ENCODE results near the gene SLC37A2.

Gene SLC37A2

DNA sequence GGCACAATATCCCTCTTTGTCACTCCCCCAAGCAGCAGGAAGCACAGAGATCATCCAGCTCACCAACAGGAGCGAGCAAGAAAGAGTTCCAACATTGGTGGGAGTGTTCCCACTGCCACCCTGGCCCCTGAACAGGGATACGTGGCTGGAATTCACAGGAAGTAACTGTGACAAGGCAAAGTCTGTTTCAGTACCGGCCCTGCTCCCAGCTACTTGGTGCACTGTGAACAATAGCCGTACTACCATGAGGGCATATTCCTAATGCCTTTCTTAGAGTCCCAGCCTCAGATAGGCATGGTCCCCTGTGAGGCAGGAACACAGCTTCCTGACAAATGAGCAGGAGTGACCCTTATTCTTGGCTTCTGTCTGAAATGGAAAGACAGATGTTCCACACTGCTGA, 1.8 kb upstream of the SLC37A2 start:
- no peak for TF ChIP-seq CTCF (IDR thresholded peaks at IDR 0.05; ENCODE audit: extremely low read depth, insufficient read depth, missing control alignments)
- in situ Hi-C loops (cut with MboI; ENCODE audit: low pct_unique_long_range_greater_than_20kb, low sequenced_read_pairs, unreplicated experiment), result no loop called here
- no peak for DNase-seq (ENCODE audit: low spot score)

GRCh38 chr11:125062218-125062930, 731 bp upstream of the SLC37A2 start:
- TF ChIP-seq CTCF (IDR thresholded peaks at IDR 0.05; ENCODE audit: extremely low read depth, insufficient read depth, missing control alignments), result no peak
- in situ Hi-C loops (cut with MboI; ENCODE audit: low pct_unique_long_range_greater_than_20kb, low sequenced_read_pairs, unreplicated experiment), result no loop called here
- peak; percentile 42 for DNase-seq (ENCODE audit: low spot score)

DNA sequence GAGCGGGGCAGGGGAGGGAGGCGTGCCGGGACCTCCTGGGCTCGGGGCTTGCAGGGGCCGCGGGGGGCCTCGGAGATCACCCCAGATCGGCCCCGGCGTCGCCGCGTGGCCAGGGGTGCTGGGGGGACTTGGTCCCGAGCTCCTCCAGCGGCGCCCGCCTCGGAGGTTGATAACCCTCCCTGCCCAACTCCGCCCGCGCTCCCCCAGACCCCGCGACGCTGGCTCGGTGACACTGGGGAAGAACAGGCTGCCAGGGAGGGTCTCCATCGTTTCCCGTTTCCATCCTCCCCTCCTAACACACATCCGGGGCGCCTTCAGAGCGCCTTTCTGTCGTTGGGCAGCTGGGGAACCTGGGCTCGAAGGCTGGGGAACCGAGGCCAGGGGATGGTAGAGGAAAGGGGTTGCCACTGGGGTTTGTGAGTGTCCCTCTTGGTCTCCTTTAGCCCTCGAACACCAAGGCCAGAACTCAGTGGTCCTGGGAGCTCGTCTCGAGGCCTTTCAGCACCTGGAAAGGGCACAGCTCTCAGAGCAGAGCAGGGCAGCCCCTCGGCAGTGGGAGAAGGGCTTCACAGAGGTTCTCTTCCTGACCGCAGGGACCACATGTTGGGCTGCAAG, 431 bp downstream of the SLC37A2 start:
- DNase-seq (ENCODE audit: low spot score), result no peak
- in situ Hi-C loops (cut with MboI; ENCODE audit: low pct_unique_long_range_greater_than_20kb, low sequenced_read_pairs, unreplicated experiment), result no loop called here
- no peak for TF ChIP-seq CTCF (IDR thresholded peaks at IDR 0.05; ENCODE audit: extremely low read depth, insufficient read depth, missing control alignments)

GRCh38 chr11:125064070-125064469, 965 bp downstream of the SLC37A2 start:
- no peak for TF ChIP-seq CTCF (IDR thresholded peaks at IDR 0.05; ENCODE audit: extremely low read depth, insufficient read depth, missing control alignments)
- no peak for DNase-seq (ENCODE audit: low spot score)
- in situ Hi-C loops (cut with MboI; ENCODE audit: low pct_unique_long_range_greater_than_20kb, low sequenced_read_pairs, unreplicated experiment), result no loop called here

- no peak for TF ChIP-seq CTCF (IDR thresholded peaks at IDR 0.05; ENCODE audit: extremely low read depth, insufficient read depth, missing control alignments)
- DNase-seq (ENCODE audit: low spot score), result no peak
- in situ Hi-C loops (cut with MboI; ENCODE audit: low pct_unique_long_range_greater_than_20kb, low sequenced_read_pairs, unreplicated experiment), result no loop called here
Observed at GRCh38 chr11:125068368-125068767, 5.3 kb downstream of the SLC37A2 start.

DNA sequence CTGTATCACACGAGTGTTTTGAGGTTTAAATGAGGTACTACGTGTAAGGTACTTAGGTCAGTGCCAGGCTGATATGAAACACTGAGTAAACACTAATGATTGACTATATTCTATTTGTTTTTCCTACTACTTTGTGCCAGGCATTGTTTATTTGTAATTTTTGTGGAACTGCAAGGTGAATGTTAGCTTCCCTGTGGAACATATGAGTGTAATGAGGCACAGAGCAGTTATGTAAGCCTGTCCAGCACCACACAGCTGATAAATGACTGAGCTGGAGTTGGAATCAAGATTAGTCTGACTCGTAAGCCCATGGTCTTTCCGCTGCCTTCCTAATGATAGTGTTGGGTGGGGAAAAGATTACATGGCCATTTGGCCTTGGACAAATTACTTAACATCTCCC, 5.9 kb downstream of the SLC37A2 start:
- no peak for DNase-seq (ENCODE audit: low spot score)
- in situ Hi-C loops (cut with MboI; ENCODE audit: low pct_unique_long_range_greater_than_20kb, low sequenced_read_pairs, unreplicated experiment), result no loop called here
- TF ChIP-seq CTCF (IDR thresholded peaks at IDR 0.05; ENCODE audit: extremely low read depth, insufficient read depth, missing control alignments), result no peak
